Measurements from ENCODE around the gene NAT16. TPM values are rescaled to one million over a fixed set of nuclear protein-coding genes. Genes with fewer than 3 reads are reported as not detected.
A peak's percentile ranks its signal among the peaks of the same experiment; 100 is the strongest.

The NAT16 gene
- total and polyA plus RNA-seq, 2 of the 4 experiments (the other 2 are of a cell fraction), result 0.05 TPM; not detected in 1

DNA sequence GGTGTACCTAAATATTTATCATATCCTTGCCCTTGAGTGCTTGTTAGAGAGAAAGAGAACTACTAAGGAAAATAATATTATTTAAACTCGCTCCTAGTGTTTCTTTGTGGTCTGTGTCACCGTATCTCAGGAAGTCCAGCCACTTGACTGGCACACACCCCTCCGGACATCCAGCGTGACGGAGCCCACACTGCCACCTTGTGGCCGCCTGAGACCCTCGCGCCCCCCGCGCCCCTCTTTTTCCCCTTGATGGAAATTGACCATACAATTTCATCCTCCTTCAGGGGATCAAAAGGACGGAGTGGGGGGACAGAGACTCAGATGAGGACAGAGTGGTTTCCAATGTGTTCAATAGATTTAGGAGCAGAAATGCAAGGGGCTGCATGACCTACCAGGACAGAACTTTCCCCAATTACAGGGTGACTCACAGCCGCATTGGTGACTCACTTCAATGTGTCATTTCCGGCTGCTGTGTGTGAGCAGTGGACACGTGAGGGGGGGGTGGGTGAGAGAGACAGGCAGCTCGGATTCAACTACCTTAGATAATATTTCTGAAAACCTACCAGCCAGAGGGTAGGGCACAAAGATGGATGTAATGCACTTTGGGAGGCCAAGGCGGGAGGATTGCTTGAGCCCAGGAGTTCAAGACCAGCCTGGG, 41.8 kb downstream of the NAT16 start:
- H4K8ac ChIP-seq (ENCODE audit: low read depth in 2 of 2, low read length in 2 of 2), result peak overlapping the region; percentile 77 to 81
- peak overlapping the region; percentile 90; the same call in 1 of the 2 replicates for H2AK5ac ChIP-seq (ENCODE audit: low read depth, low read length)
- H4K20me1 ChIP-seq (ENCODE audit: insufficient read depth, low read length), result peaks cover 35% of the 10 kb centered on the region
- H2BK5ac ChIP-seq (ENCODE audit: low read depth, low read length, poor library complexity, severe bottlenecking), result peak overlapping the region; percentile 88
- in situ Hi-C loops (cut with MboI; ENCODE audit: low sequenced_read_pairs), result loop anchor here (5.0 kb wide), 1 partner anchor 46 kb away; no protein-coding TSS in a partner anchor
- H3K9me1 ChIP-seq (ENCODE audit: insufficient read depth, low read length), result peaks cover 8% of the 10 kb centered on the region
- H3K4ac ChIP-seq (ENCODE audit: low read depth, low read length), result peak overlapping the region; percentile 89
- H3K79me1 ChIP-seq (ENCODE audit: low read depth in 1 of 2, low read length in 2 of 2), result peaks cover 8 to 24% of the 10 kb centered on the region in 2 experiments; a peak in 3 of 4 replicates
- peak overlapping the region; percentile 92 for H2BK120ac ChIP-seq (ENCODE audit: low read depth, low read length)
- peak overlapping the region; percentile 38; the same call in 1 of the 2 replicates for H3K4me2 ChIP-seq (ENCODE audit: low read depth, low read length)
- peak overlapping the region; percentile 70 for H3K27ac ChIP-seq (ENCODE audit: insufficient read depth, low read length)
- H2BK20ac ChIP-seq (ENCODE audit: low read depth, low read length), result peak overlapping the region; percentile 86; the same call in 1 of the 2 replicates
- WGBS, 2 experiments (ENCODE audit: extremely low coverage in 2 of 2, insufficient read length in 1 of 2), result no CpG with 5 or more reads among the region's 16 CpGs
- peak overlapping the region; percentile 72; the same call in 1 of the 2 replicates for H3K23ac ChIP-seq (ENCODE audit: low read depth, low read length)
- peak overlapping the region; percentile 64; the same call in 1 of the 3 replicates for H2BK15ac ChIP-seq (ENCODE audit: low read depth, low read length)
- peaks cover 29% of the 10 kb centered on the region for H3K36me3 ChIP-seq (ENCODE audit: control insufficient read depth, insufficient read depth, low read length)
- peak overlapping the region; percentile 3; the same call in 1 of the 2 replicates for H3K18ac ChIP-seq (ENCODE audit: low read depth, low read length)
- no TSS peak for BruUV-seq (replicated peaks)
- peak overlapping the region; percentile 21; the same call in 1 of the 2 replicates for H3K9ac ChIP-seq (ENCODE audit: low read depth, low read length)
- H3K27me3 ChIP-seq (ENCODE audit: control insufficient read depth, insufficient read depth, low read length), result no peaks in the 10 kb centered on the region
- dilution Hi-C loops (cut with HindIII; ENCODE audit: low sequenced_read_pairs, unreplicated experiment), result no loop called here
- H3K9me3 ChIP-seq (ENCODE audit: control insufficient read depth, insufficient read depth, low read length), result no peaks in the 10 kb centered on the region
- POLR2A ChIA-PET (ENCODE audit: unreplicated experiment), result no interaction called here
- CTCF ChIA-PET, result interaction anchor here (0.5 to 1.0 kb wide), 2 partner anchors 54 to 272 kb away, joined by 4 read pairs; no protein-coding TSS in a partner anchor
- no peak overlapping the region for H3K4me3 ChIP-seq (ENCODE audit: insufficient read depth, low read depth, low read length)
- no peak overlapping the region for H2AFZ ChIP-seq (replicated peaks; ENCODE audit: low read length, poor library complexity)
- H2AK9ac ChIP-seq (replicated peaks; ENCODE audit: low read depth, low read length, poor library complexity), result peak overlapping the region; percentile 88
- peak overlapping the region; percentile 89; the same call in 1 of the 2 replicates for H3K14ac ChIP-seq (replicated peaks; ENCODE audit: low read depth, low read length)
- ATAC-seq (ENCODE audit: low read depth) (peak; percentile 44), DNase-seq (peak; percentile 98)
- peak overlapping the region; percentile 69 for H4K91ac ChIP-seq (ENCODE audit: insufficient read depth, low read depth, low read length)
- intact Hi-C loops (cut with micrococcal nuclease), result loop anchor here (1.0 kb wide), 1 partner anchor 44 kb away; no protein-coding TSS in a partner anchor
- peaks cover 22% of the 10 kb centered on the region; the same call in 1 of the 2 replicates for H3K4me1 ChIP-seq (ENCODE audit: control insufficient read depth, insufficient read depth, low read length)
- H4K5ac ChIP-seq (ENCODE audit: low read depth, low read length), result peak overlapping the region; percentile 28; the same call in 1 of the 2 replicates
- H3K56ac ChIP-seq (ENCODE audit: extremely low read depth, insufficient read depth, low read length), result peak overlapping the region; percentile 76
- peak; percentile 39; the same call in 1 of the 2 replicates for TF ChIP-seq RAD21 (IDR thresholded peaks at IDR 0.05; ENCODE audit: low read length)
- TF ChIP-seq CEBPB (IDR thresholded peaks at IDR 0.05; ENCODE audit: low read depth, low read length), result no peak
- TF ChIP-seq BHLHE40 (IDR thresholded peaks at IDR 0.05; ENCODE audit: low read depth, low read length), result peak; percentile 99
- TF ChIP-seq, protein P1, sequence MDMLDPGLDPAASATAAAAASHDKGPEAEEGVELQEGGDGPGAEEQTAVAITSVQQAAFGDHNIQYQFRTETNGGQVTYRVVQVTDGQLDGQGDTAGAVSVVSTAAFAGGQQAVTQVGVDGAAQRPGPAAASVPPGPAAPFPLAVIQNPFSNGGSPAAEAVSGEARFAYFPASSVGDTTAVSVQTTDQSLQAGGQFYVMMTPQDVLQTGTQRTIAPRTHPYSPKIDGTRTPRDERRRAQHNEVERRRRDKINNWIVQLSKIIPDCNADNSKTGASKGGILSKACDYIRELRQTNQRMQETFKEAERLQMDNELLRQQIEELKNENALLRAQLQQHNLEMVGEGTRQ (IDR thresholded peaks at IDR 0.05; ENCODE audit: low read depth, low read length), result peak; percentile 95
- TF ChIP-seq POLR2A (IDR thresholded peaks at IDR 0.05; ENCODE audit: low read depth, low read length), result peak; percentile 77
- no peak for TF ChIP-seq MXI1 (IDR thresholded peaks at IDR 0.05; ENCODE audit: borderline replicate concordance, low read depth, low read length)
- TF ChIP-seq MAFK (IDR thresholded peaks at IDR 0.05; ENCODE audit: low read depth, low read length), result no peak
- TF ChIP-seq RFX5 (IDR thresholded peaks at IDR 0.05; ENCODE audit: low read depth, low read length), result no peak
- TF ChIP-seq MAZ (IDR thresholded peaks at IDR 0.05; ENCODE audit: borderline replicate concordance, low read depth, low read length), result peak; percentile 74; the same call in 1 of the 2 replicates
- no peak for TF ChIP-seq RCOR1 (IDR thresholded peaks at IDR 0.05; ENCODE audit: insufficient replicate concordance, low read length)
- TF ChIP-seq SMC3 (IDR thresholded peaks at IDR 0.05; ENCODE audit: low read depth, low read length), result peak; percentile 26; the same call in 1 of the 2 replicates
- peak; percentile 100 for TF ChIP-seq FOS (IDR thresholded peaks at IDR 0.05; ENCODE audit: low read depth, low read length)
- TF ChIP-seq, protein P2, sequence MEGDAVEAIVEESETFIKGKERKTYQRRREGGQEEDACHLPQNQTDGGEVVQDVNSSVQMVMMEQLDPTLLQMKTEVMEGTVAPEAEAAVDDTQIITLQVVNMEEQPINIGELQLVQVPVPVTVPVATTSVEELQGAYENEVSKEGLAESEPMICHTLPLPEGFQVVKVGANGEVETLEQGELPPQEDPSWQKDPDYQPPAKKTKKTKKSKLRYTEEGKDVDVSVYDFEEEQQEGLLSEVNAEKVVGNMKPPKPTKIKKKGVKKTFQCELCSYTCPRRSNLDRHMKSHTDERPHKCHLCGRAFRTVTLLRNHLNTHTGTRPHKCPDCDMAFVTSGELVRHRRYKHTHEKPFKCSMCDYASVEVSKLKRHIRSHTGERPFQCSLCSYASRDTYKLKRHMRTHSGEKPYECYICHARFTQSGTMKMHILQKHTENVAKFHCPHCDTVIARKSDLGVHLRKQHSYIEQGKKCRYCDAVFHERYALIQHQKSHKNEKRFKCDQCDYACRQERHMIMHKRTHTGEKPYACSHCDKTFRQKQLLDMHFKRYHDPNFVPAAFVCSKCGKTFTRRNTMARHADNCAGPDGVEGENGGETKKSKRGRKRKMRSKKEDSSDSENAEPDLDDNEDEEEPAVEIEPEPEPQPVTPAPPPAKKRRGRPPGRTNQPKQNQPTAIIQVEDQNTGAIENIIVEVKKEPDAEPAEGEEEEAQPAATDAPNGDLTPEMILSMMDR (conservative IDR thresholded peaks at IDR 0.05; ENCODE audit: low read depth, low read length), result peak; percentile 60
